Renal cortical epithelial cell (primary cell): ENCODE measurements around the gene RPL32. TPM values are rescaled to one million over a fixed set of nuclear protein-coding genes. Genes with fewer than 3 reads are reported as not detected.
"Not testable (repeated sequence)": the region's sequence is repeated elsewhere in the genome, so short reads cannot be mapped to it uniquely, and the experiment has no call there.

Experiments
- DNase-seq: peaks from one replicate; pipeline ENCODE4 v3.0.0-alpha.2; 2011; ENCODE audit warnings: low read depth
- total RNA-seq: library from RNA; depleted of rRNA; stranded (reverse); fragments of >200 nt; gene quantifications from 2 replicates; pipeline ENCODE4 v1.2.3, GENCODE V29; 2014

The RPL32 gene
- total RNA-seq, 1 donor from 2014 or later: 705 TPM

DNA sequence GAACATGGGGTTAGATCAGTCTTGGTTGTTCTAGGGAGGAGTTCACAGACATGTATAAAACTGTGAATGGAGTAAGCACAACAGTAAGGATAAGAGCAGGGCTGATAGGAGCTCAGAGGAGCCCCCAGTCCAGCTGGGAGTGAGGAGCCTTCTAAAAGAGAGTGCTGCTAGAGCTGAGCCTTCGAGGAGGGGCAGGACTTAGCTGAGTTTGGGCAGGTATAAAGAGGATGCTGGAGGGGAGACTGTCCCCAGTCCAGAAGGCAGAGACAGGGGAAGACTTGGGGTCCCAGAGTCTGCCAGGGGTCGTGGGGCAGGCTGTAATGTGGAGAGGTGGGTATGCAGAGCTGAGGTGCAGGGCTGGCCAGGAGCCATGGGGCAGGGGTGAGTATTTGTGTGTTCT, 32.8 kb downstream of the RPL32 start:
- no peak for DNase-seq

DNA sequence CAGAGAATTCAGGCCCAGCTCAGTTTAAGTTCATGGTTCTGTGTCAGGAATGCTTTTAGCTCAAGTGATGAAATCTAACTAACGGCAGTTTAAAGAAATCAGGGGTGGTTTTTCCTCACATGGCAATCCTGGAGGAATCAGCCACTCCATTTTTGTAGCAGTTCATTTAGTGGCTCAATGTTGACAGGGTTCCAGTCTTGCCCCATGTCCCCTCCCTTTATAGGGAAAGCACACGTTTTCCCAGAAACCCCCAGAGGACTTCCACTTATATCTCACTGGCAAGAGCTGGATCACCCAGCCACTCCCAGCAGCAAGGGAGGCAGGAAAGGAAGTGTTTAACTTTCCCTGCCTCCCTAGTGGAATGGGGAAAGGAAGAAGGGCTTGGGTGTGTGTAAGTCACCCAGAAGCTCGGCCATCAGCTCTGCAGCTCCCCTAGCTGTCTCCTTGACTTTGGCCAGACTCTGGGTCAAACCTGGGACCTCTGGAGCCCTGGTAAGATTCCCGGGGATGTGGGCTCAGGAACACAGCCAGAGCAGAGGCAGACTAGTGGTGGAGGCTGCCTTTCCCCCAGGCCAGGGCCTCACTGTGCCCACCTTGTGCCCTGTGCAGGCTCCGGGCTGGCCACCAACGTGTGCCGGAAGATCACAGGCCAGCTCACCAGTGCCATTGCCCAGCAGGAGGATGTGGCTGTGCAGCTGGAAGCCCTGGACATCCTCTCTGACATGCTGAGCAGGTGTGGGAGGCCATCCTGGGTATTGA, 33.6 kb downstream of the RPL32 start:
- no peak for DNase-seq

DNA sequence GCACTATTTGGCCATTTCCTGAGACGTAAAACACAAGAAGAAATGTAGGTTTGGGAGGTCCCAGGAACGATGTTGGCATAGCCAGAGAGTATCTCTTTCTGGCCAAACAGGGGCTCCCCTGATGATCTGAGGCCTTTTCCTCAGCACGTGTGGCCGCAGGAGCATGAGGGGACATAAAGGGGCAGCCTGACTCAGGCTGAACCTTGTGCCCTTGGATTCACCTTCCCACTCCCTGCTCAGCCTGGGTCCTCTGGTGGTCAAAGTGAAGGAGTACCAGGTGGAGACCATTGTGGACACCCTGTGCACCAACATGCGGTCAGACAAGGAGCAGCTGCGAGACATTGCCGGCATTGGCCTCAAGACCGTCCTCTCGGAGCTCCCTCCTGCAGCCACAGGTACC, 34.3 kb downstream of the RPL32 start:
- DNase-seq: no peak

DNA sequence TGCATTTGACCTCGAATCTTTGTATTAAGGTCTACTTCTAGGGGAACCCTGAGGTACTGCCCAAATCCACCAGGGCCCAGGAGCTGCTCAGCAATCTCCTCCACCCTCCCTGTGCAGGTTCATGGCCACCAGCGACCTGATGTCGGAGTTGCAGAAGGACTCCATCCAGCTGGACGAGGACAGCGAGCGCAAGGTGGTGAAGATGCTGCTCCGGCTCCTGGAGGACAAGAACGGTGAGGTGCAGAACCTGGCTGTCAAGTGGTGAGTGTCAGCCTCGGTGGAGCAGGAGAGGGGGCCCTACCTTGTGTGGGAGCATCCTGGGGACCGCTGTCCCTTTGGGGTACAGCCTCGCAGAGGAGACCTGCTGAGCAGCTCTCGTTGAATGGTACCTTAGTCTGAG, 38.0 kb downstream of the RPL32 start:
- DNase-seq: no peak

DNA sequence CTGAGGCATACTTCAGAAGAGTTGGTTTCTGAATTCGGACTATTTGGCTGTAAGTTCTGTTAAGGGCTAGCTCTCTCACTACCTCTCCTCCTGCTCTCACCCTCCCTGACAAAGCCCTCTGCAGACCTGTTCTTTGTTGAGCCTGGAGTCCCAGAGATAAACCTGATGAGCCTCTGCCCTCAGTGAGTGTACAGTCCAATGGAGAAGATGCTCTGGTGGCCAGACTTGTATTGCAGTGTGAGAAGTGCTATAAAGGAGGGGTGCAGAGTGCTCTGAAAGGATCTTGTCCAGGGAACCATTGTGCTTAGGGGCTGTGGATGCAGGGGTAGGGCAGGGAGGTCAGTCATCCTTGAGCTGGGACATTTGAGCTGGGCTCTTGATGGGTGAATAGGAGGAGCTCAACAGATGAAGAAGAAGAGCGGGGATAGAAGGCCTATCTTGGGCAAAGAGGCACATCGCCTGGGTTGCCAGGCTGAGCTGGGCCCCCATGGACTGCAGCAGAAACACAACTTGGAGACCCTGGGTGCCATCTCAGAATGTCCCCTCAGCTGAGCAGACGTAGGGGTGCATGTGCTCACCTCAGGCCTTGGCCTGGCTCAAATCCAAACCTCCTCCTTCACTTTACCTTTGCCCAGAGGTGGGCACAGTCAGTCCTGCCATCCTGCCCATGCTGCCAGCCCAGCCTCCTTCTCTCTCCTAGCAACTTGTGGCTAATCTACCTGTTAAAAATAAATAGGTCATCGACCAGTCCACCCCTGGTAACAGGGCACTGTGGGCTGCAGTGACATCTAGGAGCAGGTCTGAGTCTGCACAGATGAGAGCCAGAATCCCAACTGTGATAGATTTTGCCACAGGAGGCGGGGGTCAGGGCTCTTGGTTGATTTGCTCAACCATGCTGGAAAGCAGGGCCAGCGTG, 41.6 kb downstream of the RPL32 start:
- DNase-seq: no peak

DNA sequence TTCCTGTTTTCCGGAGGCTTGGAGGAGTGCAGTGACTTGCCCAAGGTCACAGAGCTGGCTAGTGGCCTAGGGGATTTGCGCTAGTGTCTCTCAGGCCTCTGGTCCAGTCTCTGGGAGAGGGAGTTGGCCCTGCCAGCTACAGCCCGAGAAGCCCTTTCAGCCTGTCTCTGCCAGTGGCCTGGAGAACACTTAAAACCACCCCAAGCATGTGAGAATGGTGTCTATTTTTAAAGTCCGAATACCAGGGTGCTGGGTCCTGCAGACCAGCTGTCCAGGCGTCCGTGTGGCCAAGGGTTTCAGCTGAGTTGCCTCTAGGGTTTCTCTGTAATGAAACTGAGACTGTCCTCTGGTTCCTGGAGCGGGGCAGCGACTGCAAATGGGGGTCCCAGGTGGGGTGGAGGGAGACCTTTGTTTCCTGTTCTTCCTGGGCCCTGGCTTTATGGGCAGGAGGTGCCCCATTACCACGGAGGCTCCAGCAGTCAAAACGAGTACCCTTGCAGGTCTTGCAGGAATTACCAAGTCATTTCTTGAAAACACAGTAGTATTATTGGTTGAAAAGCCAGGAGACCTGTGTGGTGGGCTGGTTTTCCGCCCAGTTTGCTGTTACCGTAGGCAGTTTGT, 42.7 kb downstream of the RPL32 start:
- no peak for DNase-seq

DNA sequence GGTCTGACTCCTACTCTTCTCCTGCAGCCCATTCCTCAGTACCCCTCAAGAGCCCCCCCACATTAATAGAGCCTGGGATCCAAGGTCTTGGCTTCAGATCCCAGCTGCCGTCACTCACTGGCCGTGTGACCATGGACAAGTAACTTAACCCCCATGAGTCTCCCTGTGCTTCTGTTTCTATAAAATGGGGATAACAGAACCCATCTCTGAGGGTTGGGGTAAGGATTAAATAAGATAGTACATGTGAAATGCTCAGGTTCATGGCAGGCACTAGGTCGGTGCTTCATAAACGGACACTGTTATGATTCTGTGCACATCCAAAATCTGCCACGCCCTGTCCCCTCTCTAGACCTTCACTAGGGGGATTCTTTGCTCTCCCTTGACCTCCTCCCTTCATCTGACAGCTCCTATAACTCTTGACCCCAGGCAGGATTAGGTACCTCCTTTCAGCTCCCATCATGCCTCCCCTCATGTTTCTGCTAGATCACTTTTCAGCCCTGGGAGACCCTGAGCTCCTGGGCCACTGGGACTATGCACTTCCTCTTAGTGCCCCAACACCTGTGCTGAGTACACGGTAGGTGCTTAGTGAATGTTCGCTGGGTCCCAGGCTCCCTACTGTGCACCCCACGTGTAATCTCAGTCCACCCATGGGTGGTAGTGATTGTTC, 43.3 kb downstream of the RPL32 start:
- no peak for DNase-seq

DNA sequence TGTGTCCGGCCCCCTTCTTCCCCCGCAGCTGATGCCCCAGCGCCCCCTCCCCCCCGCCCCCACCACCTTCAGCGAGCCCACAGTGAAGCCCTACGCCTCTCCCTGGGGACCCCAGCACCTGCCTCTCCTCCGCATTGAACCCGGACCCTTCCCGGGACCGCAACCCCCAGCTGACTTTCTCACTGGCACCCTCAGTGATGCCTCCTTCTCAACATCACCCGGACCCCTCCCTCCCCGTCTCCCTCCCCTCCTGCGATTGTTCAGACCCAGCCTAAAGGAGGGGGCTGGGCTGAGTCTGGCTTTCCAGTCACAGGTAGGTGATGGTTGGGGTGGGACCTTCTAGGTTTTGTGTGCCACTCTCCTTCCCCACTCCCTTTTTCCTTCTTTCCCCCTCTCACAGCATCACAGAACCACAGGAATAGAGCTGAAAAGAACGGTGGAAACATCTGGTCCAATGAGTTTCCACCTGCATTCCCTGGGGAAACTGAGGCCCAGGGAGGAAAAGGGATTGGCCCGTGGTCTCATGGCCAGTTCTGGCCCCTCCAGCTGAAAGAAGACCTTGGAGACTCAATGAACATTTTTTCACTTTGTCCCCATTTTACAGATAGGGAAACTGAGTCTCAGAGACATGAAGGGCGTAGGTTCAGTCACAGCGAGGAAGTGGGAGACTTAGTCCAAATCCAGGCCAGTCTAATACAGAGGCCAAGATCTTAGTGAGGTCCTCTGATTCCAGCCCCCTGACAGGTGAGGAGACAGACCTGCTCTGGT, 44.1 kb downstream of the RPL32 start:
- DNase-seq: no peak

DNA sequence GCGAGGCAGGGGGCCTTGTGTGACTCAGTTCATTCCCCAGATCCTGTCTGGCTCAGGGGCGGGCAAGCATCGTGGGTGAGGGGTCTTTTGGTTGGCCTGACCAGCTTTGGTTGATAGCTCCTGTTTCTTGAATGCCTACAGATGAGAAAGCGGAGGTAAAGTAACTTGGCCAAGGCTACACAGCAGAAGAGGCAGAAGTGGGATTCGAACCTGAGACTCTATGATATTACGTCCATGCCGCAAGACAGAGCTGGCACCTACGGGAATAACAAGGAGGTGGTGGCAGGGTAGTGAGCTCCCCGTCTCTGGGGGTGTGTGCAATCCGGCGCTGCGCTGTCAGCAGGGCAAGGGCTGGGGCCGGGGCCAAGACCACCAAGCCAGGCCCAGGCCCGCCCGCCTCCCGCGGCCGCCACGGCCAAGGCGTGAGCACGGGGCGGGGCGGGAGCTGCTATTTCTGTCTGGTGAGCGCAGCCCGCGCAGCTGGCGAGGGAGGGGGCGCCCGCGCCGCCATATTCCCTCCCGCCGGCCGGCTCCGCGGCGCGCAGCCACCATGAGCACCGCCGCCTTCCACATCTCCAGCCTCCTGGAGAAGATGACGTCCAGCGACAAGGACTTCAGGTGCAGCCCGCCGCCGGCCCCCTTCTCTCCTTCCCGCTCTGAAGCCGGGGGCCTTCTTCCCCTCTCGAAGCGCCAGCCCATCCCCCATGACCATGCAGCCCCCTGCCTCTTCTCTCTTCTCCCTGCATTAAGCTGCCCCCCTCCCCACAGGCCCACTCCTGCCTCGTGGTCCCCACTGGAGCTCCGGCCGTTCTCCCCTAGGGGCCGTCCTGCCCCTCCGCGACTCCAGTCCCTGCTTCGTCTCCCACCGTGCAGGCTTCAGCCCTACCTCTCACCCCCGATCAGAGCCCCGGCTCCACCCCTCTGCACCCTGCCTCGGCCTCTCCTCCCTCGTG, 44.9 kb downstream of the RPL32 start, which contains the start of gene CAND2:
Gene CAND2, plus strand, starts transcription at position 510 of the 953 bp plus-strand sequence. Its CDS starts 41 bp downstream, at position 551.
- DNase-seq: no peak

DNA sequence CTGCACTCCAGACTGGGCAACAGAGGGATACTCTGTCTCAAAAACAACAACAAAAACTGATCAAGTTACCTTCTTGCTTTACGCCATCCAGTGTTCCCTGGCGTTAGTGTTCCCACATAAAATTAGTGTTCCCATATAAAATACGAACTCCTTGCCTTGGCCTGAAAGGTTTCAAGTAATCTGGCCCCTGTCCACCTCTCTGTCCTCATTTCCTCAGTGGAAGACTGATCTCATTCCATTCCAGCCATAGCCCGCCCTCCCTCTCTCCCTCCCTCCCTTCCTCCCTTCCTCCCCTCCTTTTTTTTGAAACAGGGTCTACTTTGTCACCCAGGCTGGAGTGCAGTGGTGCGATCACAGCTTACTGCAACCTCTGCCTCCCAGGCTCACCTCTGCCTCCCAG, 47.7 kb downstream of the RPL32 start:
- no peak for DNase-seq

DNA sequence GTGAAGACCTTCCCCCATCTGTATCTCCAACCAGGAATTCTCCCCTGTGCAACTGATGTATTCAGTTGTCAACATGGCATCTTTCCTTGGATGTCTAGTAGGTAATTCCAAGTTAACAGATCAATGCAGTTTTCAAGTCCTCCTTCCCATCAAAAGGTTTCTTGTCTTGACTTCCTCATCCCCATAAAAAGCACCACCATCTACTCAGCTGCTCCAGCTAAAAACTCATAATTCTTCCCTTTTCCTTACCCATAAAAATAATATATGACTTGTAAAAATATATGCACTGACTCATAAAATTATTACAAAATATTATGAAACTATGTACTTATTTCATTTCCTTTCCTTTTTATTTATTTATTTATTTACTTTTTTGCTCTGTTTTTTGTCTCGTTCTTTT, 49.9 kb downstream of the RPL32 start:
- DNase-seq: no peak

DNA sequence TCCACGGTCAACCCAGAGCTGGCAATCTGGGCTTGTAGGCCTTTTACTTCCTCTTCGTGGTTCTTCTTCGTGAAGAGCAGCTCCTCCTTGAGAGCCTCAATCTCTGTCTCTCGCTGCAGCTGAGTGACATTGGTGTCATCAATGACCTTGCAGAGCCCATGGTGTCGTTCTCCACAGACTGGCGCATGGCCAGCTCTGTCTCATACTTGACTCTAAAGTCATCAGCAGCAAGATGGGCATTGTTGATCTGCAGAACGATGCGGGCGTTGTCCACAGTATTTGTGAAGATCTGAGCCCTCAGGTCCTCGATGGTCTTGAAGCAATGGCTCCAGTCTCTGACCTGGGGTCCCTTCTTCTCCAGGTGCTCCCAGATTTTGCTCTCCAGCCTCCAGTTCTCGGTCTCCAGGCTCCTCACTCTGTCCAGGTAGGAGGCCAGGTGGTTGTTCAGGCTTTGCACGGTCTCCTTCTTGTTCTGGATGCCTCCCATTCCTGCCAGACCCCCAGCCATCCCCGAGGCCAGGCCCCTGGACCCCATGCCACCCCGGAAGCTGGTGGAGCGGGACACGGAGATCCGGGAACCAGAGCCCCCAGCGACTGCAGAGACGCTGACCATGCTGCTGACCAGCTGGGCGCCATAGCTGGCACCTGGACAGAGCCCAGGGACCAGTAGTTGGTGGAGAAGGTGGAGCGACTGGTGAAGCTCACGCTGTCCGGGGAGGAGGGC, 53.2 kb downstream of the RPL32 start:
- not testable (repeated sequence) for DNase-seq

DNA sequence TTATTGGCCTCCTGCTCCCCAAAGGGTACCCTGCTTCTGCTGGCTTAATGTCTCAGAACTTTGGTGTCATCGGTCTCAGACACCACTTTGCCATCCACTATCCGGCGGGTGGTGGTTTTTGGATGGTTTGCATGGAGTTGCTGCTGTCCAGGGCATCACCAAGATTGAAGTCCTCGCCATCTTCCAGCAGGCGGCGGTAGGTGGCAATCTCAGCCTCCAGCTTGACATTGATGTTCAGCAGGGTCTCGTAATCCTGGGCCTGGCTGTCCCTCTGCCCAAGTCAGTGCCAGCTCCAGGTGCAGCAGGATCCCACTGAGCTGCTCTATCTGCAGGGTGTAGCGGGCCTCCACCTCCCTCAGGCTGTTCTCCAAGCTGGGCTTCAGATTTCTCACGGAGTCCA, 54.0 kb downstream of the RPL32 start:
- not testable (repeated sequence) for DNase-seq

DNA sequence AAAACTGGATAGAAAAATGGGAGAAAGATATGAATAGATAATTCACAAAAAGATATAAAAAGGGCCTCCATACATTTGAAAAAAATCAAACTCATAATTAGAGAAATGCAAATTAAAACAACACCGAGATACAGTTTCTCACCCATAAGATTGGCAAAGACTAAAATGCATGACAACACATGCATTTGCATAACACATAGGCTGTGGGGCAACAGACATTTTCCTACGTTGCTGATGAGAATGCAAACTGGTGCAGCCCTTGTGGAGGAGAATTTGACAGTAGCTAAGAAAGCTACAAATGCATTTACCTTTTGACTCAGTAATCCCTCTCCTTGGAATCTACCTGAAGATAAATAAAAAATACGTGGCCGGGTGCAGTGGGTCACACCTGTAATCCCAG, 56.3 kb downstream of the RPL32 start:
- DNase-seq: no peak

Other genes with a start within 250 kb of the RPL32 start
- 74.8 and 96.9 TPM in 2 replicates for gene RAF1, start 177.4 kb downstream of the RPL32 start, total RNA-seq
- gene TMEM40, start 82.3 kb downstream of the RPL32 start, total RNA-seq: 0.10 and 3.3 TPM in 2 replicates
- 1.0 and 2.7 TPM in 2 replicates for gene CAND2, start 44.9 kb downstream of the RPL32 start, total RNA-seq
- gene IQSEC1, start 231.9 kb upstream of the RPL32 start, total RNA-seq: 5.9 and 23.8 TPM in 2 replicates